ENCODE measurements around the gene MYL12A. TPM values are rescaled to one million over a fixed set of nuclear protein-coding genes. Genes with fewer than 3 reads are reported as not detected.

MYL12A gene
- total RNA-seq, 4 donors from 2014 or later, result 306 to 544 (median 331) TPM

DNA sequence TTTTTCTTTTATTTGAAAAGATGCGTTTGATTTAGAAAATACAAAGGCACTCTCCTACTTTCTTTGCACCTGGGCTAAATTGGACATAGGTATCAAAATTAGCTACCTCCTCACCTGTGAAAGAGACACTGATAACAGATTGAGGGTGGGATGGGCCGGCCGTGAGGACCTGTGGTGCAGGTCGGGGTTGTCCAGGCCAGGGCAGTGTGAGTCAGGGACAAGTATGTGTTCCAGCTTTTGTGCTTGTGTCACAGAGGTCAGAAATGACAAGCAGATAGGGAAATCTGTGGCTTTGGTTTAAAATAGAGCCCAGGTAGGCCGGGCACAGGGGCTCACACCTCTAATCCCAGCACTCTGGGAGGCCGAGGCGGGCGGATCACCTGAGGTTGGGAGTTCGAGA is 36.9 kb downstream of the MYL12A start:
- TF ChIP-seq, protein P1, sequence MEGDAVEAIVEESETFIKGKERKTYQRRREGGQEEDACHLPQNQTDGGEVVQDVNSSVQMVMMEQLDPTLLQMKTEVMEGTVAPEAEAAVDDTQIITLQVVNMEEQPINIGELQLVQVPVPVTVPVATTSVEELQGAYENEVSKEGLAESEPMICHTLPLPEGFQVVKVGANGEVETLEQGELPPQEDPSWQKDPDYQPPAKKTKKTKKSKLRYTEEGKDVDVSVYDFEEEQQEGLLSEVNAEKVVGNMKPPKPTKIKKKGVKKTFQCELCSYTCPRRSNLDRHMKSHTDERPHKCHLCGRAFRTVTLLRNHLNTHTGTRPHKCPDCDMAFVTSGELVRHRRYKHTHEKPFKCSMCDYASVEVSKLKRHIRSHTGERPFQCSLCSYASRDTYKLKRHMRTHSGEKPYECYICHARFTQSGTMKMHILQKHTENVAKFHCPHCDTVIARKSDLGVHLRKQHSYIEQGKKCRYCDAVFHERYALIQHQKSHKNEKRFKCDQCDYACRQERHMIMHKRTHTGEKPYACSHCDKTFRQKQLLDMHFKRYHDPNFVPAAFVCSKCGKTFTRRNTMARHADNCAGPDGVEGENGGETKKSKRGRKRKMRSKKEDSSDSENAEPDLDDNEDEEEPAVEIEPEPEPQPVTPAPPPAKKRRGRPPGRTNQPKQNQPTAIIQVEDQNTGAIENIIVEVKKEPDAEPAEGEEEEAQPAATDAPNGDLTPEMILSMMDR (IDR thresholded peaks at IDR 0.05), result no peak
- no peak for TF ChIP-seq POLR2A (IDR thresholded peaks at IDR 0.05)
- intact Hi-C loops (cut with DNase I), result loop anchor here (10.0 kb wide), 3 partner anchors 170 to 710 kb away; partner anchors contain the start of gene TGIF1
- Histone ChIP-seq H3K9me3 (no peaks in the 10 kb centered on the region), H3K4me3 (replicated peaks in 1 of 3) (no peak overlapping the region), H3K4me1 (no peaks in the 10 kb centered on the region), H3K36me3 (no peaks in the 10 kb centered on the region), H3K27me3 (no peaks in the 10 kb centered on the region), H3K27ac (no peak overlapping the region)
- WGBS, 2 donors, result 89 to 96% methylated on average over 9 of the region's 9 CpGs
- no peak for DNase-seq

GRCh38 chr18:3286159-3286558 is 38.6 kb downstream of the MYL12A start:
- TF ChIP-seq, protein P1 (IDR thresholded peaks at IDR 0.05), result no peak
- no peak for TF ChIP-seq POLR2A (IDR thresholded peaks at IDR 0.05)

GRCh38 chr18:3293196-3293951 is 45.8 kb downstream of the MYL12A start:
- no peak for TF ChIP-seq POLR2A (IDR thresholded peaks at IDR 0.05)
- TF ChIP-seq, protein P1 (IDR thresholded peaks at IDR 0.05), result no peak
- H3K4me3 ChIP-seq (replicated peaks in 1 of 3), result no peak overlapping the region
- H3K36me3 ChIP-seq, result no peaks in the 10 kb centered on the region
- DNase-seq, result no peak
- intact Hi-C loops (cut with DNase I), result loop anchor here (10.0 kb wide), 1 partner anchor 141 kb away; no protein-coding TSS in a partner anchor
- peaks cover 0 to 5% of the 10 kb centered on the region in 2 donors for H3K4me1 ChIP-seq
- 87 to 88% methylated on average over 2 of the region's 2 CpGs for WGBS, 2 donors
- H3K27ac ChIP-seq, result no peak overlapping the region
- no peaks in the 10 kb centered on the region for H3K9me3 ChIP-seq
- no peaks in the 10 kb centered on the region for H3K27me3 ChIP-seq

More at GRCh38 chr18:3286159-3286558, 38.6 kb downstream of the MYL12A start:
- 88 to 89% methylated on average over 7 of the region's 7 CpGs for WGBS, 2 donors
- H3K4me1 ChIP-seq, result no peaks in the 10 kb centered on the region
- H3K27ac ChIP-seq, result no peak overlapping the region
- H3K27me3 ChIP-seq, result no peaks in the 10 kb centered on the region
- DNase-seq, result no peak
- H3K36me3 ChIP-seq, result no peaks in the 10 kb centered on the region
- intact Hi-C loops (cut with DNase I), result loop anchor here (10.0 kb wide), 3 partner anchors 169 to 709 kb away; partner anchors contain the start of gene TGIF1
- H3K4me3 ChIP-seq (replicated peaks in 1 of 3), result no peak overlapping the region
- no peaks in the 10 kb centered on the region for H3K9me3 ChIP-seq

DNA sequence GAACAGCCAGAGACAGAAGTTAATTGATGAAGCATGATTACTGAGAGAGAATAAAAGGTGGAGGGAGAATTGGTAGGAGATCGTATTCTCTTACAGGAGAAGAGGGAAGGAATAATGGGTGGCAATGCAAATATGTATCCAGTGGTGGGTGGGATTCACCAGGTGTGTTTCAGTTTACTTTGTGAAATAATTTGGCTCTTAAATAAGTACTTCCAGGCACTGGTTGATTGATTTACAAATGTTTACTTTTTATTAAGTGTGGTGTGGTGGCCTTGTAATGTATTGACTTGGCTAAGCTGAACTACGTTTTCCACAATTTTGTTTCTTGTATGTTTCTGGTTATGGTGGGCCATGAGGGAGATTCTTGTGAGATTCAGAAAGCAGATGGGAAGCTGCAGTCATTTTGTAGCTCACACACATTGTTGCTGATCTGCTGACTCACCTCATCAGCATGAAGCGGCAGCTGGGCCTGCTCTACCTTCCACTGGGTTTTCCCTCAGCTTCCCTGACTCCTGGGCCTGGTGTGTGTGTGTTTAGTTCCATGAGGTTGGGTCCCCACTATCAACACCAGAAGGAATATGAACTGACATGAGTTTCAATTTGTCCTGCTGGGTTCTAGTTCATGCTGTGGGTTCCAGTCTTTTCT is 47.0 kb downstream of the MYL12A start:
- TF ChIP-seq, protein P1 (IDR thresholded peaks at IDR 0.05), result no peak
- no peak for TF ChIP-seq POLR2A (IDR thresholded peaks at IDR 0.05)
- no peaks in the 10 kb centered on the region for H3K27me3 ChIP-seq
- no peaks in the 10 kb centered on the region for H3K9me3 ChIP-seq
- H3K4me3 ChIP-seq (replicated peaks in 1 of 3), result no peak overlapping the region
- no peak for DNase-seq
- intact Hi-C loops (cut with DNase I), result loop anchor here (10.0 kb wide), 1 partner anchor 140 kb away; no protein-coding TSS in a partner anchor
- no peak overlapping the region for H3K27ac ChIP-seq
- H3K36me3 ChIP-seq, result no peaks in the 10 kb centered on the region
- WGBS, 2 donors, result 89 to 92% methylated on average over 3 of the region's 3 CpGs
- peaks cover 0 to 5% of the 10 kb centered on the region in 2 donors for H3K4me1 ChIP-seq

All from thyroid gland (tissue), 4 donors.